Measurements from ENCODE around the gene MTHFD1L.

- TF ChIP-seq CTCF (IDR thresholded peaks at IDR 0.05; ENCODE audit: extremely low read depth in 1 of 2, insufficient read depth in 1 of 2, low read depth in 1 of 2, low read length in 2 of 2) (peak; percentile 78 to 82), FOS (IDR thresholded peaks at IDR 0.05; ENCODE audit: borderline replicate concordance, insufficient read depth, low read length) (no peak), POLR2A (IDR thresholded peaks at IDR 0.05; ENCODE audit: low read depth, low read length) (no peak), POLR2AphosphoS5 (IDR thresholded peaks at IDR 0.05; ENCODE audit: insufficient read depth, low read depth, low read length) (no peak), EZH2 (IDR thresholded peaks at IDR 0.05; ENCODE audit: borderline replicate concordance, low read depth, low read length, severe bottlenecking) (no peak)
- TF ChIP-seq, protein P1, sequence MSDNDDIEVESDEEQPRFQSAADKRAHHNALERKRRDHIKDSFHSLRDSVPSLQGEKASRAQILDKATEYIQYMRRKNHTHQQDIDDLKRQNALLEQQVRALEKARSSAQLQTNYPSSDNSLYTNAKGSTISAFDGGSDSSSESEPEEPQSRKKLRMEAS (IDR thresholded peaks at IDR 0.05; ENCODE audit: insufficient read depth, insufficient read length): no peak
These were observed 26.5 kb downstream of the MTHFD1L start for GRCh38 chr6:150891888-150892485.
